Neural progenitor cell (in vitro differentiated cells): ENCODE results near the gene NUP62. TPM values are rescaled to one million over a fixed set of nuclear protein-coding genes. Genes with fewer than 3 reads are reported as not detected.

Experiments
- DNase-seq: peaks from one replicate; pipeline ENCODE4 v3.0.0-alpha.2; 2016; ENCODE audit warnings: low spot score
- H2AFZ ChIP-seq: fragments of 200-600 bp; sonication (generic); replicated peaks from 2 replicates; pipeline ENCODE4 v1.6.1; 2016; ENCODE audit warnings: antibody characterized with exemption
- H3F3A ChIP-seq: fragments of 200-600 bp; sonication (generic); 2 replicates; pipeline ENCODE4 v1.6.1; 2016; ENCODE audit warnings: antibody characterized with exemption, low read depth
- H3K27ac ChIP-seq: fragments of 200-600 bp; sonication (generic); 2 replicates; pipeline ENCODE4 v1.5.1; 2016; ENCODE audit warnings: mild to moderate bottlenecking
- H3K27me3 ChIP-seq: fragments of 200-600 bp; sonication (generic); 2 replicates; pipeline ENCODE4 v1.6.1; 2016; ENCODE audit warnings: mild to moderate bottlenecking, moderate library complexity
- H3K36me3 ChIP-seq: fragments of 200-600 bp; sonication (generic); 2 replicates; pipeline ENCODE4 v1.5.1; 2016
- H3K4me1 ChIP-seq: fragments of 200-600 bp; sonication (generic); 2 replicates; pipeline ENCODE4 v1.6.1; 2016; ENCODE audit warnings: mixed run types
- H3K4me2 ChIP-seq: fragments of 200-600 bp; sonication (generic); 2 replicates; pipeline ENCODE4 v1.6.1; 2016
- H3K4me3 ChIP-seq: fragments of 200-600 bp; sonication (generic); 2 replicates; pipeline ENCODE4 v1.5.1; 2016
- H3K79me2 ChIP-seq: fragments of 200-600 bp; sonication (generic); 2 replicates; pipeline ENCODE4 v1.6.1; 2016; ENCODE audit warnings: low read depth
- H3K9ac ChIP-seq: fragments of 200-600 bp; sonication (generic); 2 replicates; pipeline ENCODE4 v1.6.1; 2016
- H3K9me3 ChIP-seq: fragments of 200-600 bp; sonication (generic); 2 replicates; pipeline ENCODE4 v1.5.1; 2016; ENCODE audit warnings: low read depth
- H4K20me1 ChIP-seq: fragments of 200-600 bp; sonication (generic); 2 replicates; pipeline ENCODE4 v1.6.1; 2016; ENCODE audit warnings: low read depth
- H3K27ac Mint-ChIP-seq: 3 replicates; pipeline ENCODE4 v1.8.0; 2021; ENCODE audit warnings: mixed read lengths
- H3K27me3 Mint-ChIP-seq: 2 replicates; pipeline ENCODE4 v1.8.0; 2022; ENCODE audit warnings: low read depth, mild to moderate bottlenecking, inconsistent platforms, moderate library complexity, mixed read lengths; ENCODE audit not compliant: insufficient read depth
- H3K36me3 Mint-ChIP-seq: 3 replicates; pipeline ENCODE4 v1.8.0; 2021; ENCODE audit warnings: mixed read lengths
- H3K4me1 Mint-ChIP-seq: 3 replicates; pipeline ENCODE4 v1.8.0; 2021; ENCODE audit warnings: mixed read lengths
- H3K4me3 Mint-ChIP-seq: 3 replicates; pipeline ENCODE4 v1.8.0; 2021; ENCODE audit warnings: mild to moderate bottlenecking, moderate library complexity, mixed read lengths
- H3K9me3 Mint-ChIP-seq: 3 replicates; pipeline ENCODE4 v1.8.0; 2020; ENCODE audit warnings: mixed read lengths
- EZH2 ChIP-seq: fragments of 200-600 bp; sonication (generic); IDR thresholded peaks from 2 replicates; pipeline ENCODE4 v1.6.1; 2017; ENCODE audit warnings: antibody characterized with exemption, mild to moderate bottlenecking, moderate library complexity
- EZH2phosphoT487 ChIP-seq: fragments of 200-600 bp; sonication (generic); IDR thresholded peaks from 2 replicates; pipeline ENCODE4 v1.6.1; 2017; ENCODE audit warnings: antibody characterized with exemption
- total RNA-seq: library from RNA; depleted of rRNA; stranded (reverse); fragments of >200 nt; gene quantifications from 2 replicates; pipeline ENCODE4 v1.2.3, GENCODE V29; 2015; ENCODE audit warnings: low replicate concordance
- TF ChIP-seq, protein P1 (sequence below): fragments of 200-600 bp; sonication (generic); IDR thresholded peaks from 2 replicates; pipeline ENCODE4 v1.5.1; 2017; ENCODE audit warnings: antibody characterized with exemption, mild to moderate bottlenecking

NUP62 gene
- total RNA-seq, 1 donor from 2014 or later, result 48.2 TPM

DNA sequence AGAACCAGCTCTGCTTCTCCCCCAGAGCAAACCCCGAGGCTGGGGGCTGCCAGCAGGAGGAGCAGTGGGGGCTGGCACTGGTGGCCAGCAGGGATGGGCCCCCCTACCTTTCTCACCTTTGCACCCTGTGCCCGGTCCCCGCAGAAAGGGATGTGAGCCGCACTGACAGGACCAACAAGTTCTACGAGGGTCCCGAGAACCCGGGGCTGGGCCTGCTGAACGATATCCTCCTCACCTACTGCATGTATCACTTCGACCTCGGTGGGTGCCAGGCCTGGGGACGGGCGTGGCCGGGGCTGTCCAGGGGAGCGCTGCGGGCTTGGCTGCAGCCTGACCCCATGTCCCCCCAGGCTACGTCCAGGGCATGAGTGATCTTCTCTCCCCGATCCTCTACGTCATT, 45.2 kb downstream of the NUP62 start:
- peaks cover 4% of the 10 kb centered on the region for H3K36me3 ChIP-seq
- Mint-ChIP-seq H3K36me3 (peaks cover 32% of the 10 kb centered on the region), H3K4me3 (no peak overlapping the region), H3K27me3 (peaks cover 3% of the 10 kb centered on the region), H3K9me3 (no peaks in the 10 kb centered on the region), H3K4me1 (peaks cover 4% of the 10 kb centered on the region), H3K27ac (no peak overlapping the region)
- H4K20me1 ChIP-seq, result peaks cover 10% of the 10 kb centered on the region
- H3K27me3 ChIP-seq, result peaks cover 3% of the 10 kb centered on the region
- H2AFZ ChIP-seq, result no peak overlapping the region
- H3K4me1 ChIP-seq, result no peaks in the 10 kb centered on the region
- no peak for DNase-seq
- no peak for TF ChIP-seq EZH2phosphoT487
- no peak for TF ChIP-seq EZH2
- TF ChIP-seq, protein P1, sequence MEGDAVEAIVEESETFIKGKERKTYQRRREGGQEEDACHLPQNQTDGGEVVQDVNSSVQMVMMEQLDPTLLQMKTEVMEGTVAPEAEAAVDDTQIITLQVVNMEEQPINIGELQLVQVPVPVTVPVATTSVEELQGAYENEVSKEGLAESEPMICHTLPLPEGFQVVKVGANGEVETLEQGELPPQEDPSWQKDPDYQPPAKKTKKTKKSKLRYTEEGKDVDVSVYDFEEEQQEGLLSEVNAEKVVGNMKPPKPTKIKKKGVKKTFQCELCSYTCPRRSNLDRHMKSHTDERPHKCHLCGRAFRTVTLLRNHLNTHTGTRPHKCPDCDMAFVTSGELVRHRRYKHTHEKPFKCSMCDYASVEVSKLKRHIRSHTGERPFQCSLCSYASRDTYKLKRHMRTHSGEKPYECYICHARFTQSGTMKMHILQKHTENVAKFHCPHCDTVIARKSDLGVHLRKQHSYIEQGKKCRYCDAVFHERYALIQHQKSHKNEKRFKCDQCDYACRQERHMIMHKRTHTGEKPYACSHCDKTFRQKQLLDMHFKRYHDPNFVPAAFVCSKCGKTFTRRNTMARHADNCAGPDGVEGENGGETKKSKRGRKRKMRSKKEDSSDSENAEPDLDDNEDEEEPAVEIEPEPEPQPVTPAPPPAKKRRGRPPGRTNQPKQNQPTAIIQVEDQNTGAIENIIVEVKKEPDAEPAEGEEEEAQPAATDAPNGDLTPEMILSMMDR, result no peak
- H3K9ac ChIP-seq, result no peak overlapping the region
- H3K4me2 ChIP-seq, result no peak overlapping the region
- no peaks in the 10 kb centered on the region for H3F3A ChIP-seq
- H3K27ac ChIP-seq, result no peak overlapping the region
- no peaks in the 10 kb centered on the region for H3K9me3 ChIP-seq
- H3K4me3 ChIP-seq, result no peak overlapping the region
- H3K79me2 ChIP-seq, result peaks cover 4% of the 10 kb centered on the region

DNA sequence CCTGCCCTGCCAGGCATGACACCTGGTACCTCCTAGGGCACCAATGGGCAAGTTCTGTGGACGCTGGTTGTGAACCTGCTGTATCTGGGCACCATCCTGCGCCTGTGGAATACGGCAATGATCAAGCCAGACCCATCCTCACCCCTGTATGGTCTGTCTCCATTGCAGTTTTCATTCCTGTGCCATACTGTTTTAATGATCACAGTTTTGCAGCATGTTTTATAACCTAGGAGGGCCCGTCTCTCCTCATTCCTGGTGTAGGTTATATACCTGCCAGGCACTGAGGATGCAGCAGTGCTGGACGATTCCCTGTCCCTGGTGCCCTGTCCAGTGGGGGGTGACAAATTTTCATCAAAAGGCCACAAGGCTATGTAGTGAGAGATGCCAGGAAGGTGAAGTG, 46.2 kb downstream of the NUP62 start:
- H3K36me3 Mint-ChIP-seq, result peaks cover 35% of the 10 kb centered on the region

DNA sequence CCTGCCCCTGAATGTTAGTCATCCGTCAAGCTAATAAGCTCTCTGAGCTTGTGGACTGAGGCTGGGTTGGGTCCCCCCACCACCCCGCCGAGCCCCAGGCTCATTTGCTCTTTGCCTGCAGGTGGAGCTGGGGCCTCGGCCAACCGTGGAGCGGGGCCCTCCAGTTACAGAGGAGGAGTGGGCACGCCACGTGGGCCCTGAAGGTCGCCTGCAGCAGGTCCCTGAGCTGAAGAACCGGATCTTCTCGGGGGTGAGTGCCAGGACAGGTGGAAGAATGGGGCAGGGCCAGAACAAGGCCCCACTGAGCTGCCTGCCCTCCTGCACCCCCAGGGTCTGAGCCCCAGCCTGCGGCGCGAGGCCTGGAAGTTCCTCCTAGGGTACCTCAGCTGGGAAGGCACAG, 46.7 kb downstream of the NUP62 start:
- Mint-ChIP-seq H3K27me3 (peaks cover 2% of the 10 kb centered on the region), H3K36me3 (peaks cover 35% of the 10 kb centered on the region), H3K27ac (no peak overlapping the region), H3K4me3 (no peak overlapping the region), H3K9me3 (no peaks in the 10 kb centered on the region), H3K4me1 (peaks cover 14% of the 10 kb centered on the region)
- Histone ChIP-seq H4K20me1 (peaks cover 18% of the 10 kb centered on the region), H3K4me1 (peaks cover 5% of the 10 kb centered on the region), H3F3A (peaks cover 3% of the 10 kb centered on the region), H3K4me3 (no peak overlapping the region), H3K27me3 (no peaks in the 10 kb centered on the region), H3K36me3 (peaks cover 4% of the 10 kb centered on the region), H2AFZ (no peak overlapping the region), H3K79me2 (peaks cover 13% of the 10 kb centered on the region), H3K4me2 (no peak overlapping the region), H3K9me3 (no peaks in the 10 kb centered on the region), H3K27ac (no peak overlapping the region), H3K9ac (no peak overlapping the region)
- no peak for TF ChIP-seq EZH2
- no peak for TF ChIP-seq EZH2phosphoT487
- TF ChIP-seq, protein P1, result no peak
- DNase-seq, result no peak

More for the DNA sequence above, 46.2 kb downstream of the NUP62 start:
- no peaks in the 10 kb centered on the region for H3K9me3 ChIP-seq
- no peak overlapping the region for H2AFZ ChIP-seq
- H3F3A ChIP-seq, result peaks cover under 1% of the 10 kb centered on the region
- no peak overlapping the region for H3K27ac Mint-ChIP-seq
- peaks cover 5% of the 10 kb centered on the region for H3K4me1 ChIP-seq
- H3K9ac ChIP-seq, result no peak overlapping the region
- no peak for DNase-seq
- H3K4me1 Mint-ChIP-seq, result peaks cover 12% of the 10 kb centered on the region
- TF ChIP-seq EZH2 (no peak), EZH2phosphoT487 (no peak)
- TF ChIP-seq, protein P1, result no peak
- H3K36me3 ChIP-seq, result peaks cover 4% of the 10 kb centered on the region
- peak overlapping the region; percentile 50 for H3K4me3 Mint-ChIP-seq
- peaks cover 2% of the 10 kb centered on the region for H3K27me3 Mint-ChIP-seq
- no peak overlapping the region for H3K27ac ChIP-seq
- H3K4me2 ChIP-seq, result no peak overlapping the region
- H4K20me1 ChIP-seq, result peaks cover 18% of the 10 kb centered on the region
- no peaks in the 10 kb centered on the region for H3K9me3 Mint-ChIP-seq
- H3K27me3 ChIP-seq, result no peaks in the 10 kb centered on the region
- peaks cover 13% of the 10 kb centered on the region for H3K79me2 ChIP-seq
- no peak overlapping the region for H3K4me3 ChIP-seq
